ENCODE results near the gene DRD5. TPM values are rescaled to one million over a fixed set of nuclear protein-coding genes. Genes with fewer than 3 reads are reported as not detected.
"Not testable (repeated sequence)": the region's sequence is repeated elsewhere in the genome, so short reads cannot be mapped to it uniquely, and the experiment has no call there.

The DRD5 gene
- not detected for total RNA-seq

DNA sequence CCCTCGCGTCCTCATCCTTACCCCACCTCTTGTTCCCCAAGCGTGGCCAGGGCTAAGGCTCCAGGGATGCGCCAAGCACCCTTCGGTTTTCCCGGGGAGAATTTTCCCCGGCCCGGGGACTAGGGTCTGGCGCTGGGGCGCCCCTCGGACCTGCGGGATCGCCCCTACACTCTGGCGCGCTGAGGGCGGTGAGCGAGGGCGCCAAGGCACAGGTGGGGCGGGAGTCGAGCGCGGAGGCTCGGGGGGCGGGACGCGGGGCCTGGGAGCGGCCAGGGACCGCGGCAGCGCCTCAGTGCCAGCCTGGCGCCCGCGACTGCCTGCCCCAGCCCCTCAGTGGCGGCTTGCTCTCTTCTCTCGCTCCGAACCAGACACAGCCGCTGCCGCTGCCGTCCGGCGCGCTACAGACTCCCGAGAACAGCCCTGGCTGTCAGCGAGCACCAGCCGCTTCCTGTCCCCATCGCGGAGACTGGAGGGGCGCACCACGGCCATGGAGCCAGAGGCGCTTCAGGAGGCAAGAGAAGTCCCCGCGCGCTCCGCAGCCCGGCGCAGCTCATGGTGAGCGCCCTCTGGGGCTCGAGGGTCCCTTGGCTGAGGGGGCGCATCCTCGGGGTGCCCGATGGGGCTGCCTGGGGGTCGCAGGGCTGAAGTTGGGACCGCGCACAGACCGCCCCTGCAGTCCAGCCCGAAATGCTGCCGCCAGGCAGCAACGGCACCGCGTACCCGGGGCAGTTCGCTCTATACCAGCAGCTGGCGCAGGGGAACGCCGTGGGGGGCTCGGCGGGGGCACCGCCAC is at the start of gene DRD5:
Gene DRD5 (plus strand): TSS at position 292 of the 793 bp plus-strand sequence. CDS start 396 bp downstream, at position 688.
- no peaks in the 10 kb centered on the region for H3K9me3 Mint-ChIP-seq (ENCODE audit: low read depth)
- ATAC-seq, result no peak
- ChIA-PET POLR2A (no interaction called here), CTCF (no interaction called here)
- DNase-seq, result no peak
- H3K27me3 Mint-ChIP-seq, result peaks cover 41% of the 10 kb centered on the region
- no peaks in the 10 kb centered on the region for H3K4me1 Mint-ChIP-seq
- intact Hi-C loops (cut with DNase I, micrococcal nuclease), result no loop called here
- H3K27ac Mint-ChIP-seq, result no peak within 1 kb of the TSS
- no peaks in the 10 kb centered on the region for H3K36me3 Mint-ChIP-seq (ENCODE audit: low read depth)
- H3K4me3 Mint-ChIP-seq, result no peak within 1 kb of the TSS

- H3K4me3 Mint-ChIP-seq; H3K36me3 Mint-ChIP-seq (ENCODE audit: low read depth); H3K9me3 Mint-ChIP-seq (ENCODE audit: low read depth); H3K4me1 Mint-ChIP-seq; POLR2A ChIA-PET; DNase-seq; CTCF ChIA-PET; H3K27me3 Mint-ChIP-seq; H3K27ac Mint-ChIP-seq; ATAC-seq; intact Hi-C loops (cut with DNase I, micrococcal nuclease): not testable (repeated sequence)
These were observed 49.2 kb upstream of the DRD5 start for GRCh38 chr4:9732256-9732655.

GRCh38 chr4:9735515-9735914 is 45.9 kb upstream of the DRD5 start:
- Mint-ChIP-seq H3K9me3 (ENCODE audit: low read depth) (no peaks in the 10 kb centered on the region), H3K36me3 (ENCODE audit: low read depth) (no peaks in the 10 kb centered on the region), H3K27me3 (peaks cover 2% of the 10 kb centered on the region), H3K4me3 (no peak overlapping the region), H3K4me1 (no peaks in the 10 kb centered on the region), H3K27ac (no peak overlapping the region)
- ChIA-PET CTCF (no interaction called here), POLR2A (no interaction called here)
- intact Hi-C loops (cut with DNase I, micrococcal nuclease), result no loop called here
- DNase-seq (no peak), ATAC-seq (no peak)

DNA sequence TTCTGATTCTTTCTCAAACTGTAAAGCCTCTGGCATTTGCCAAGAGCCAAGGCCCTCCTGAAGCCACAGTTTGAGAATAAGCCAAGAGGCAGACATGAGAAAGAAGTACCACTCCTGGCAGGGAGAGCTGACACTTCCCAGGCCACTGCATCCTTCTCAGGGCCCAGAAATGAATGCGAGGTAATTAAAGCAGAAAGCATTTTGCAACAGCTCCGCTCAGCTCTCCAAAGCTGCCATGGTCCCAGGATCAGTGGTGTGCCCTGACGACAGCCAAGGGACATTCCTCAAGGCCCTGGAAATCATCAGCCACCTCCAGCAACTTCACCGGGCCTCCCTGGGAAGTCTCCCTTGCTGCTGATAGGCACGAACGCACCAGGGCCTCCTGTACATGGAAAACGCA is 44.2 kb upstream of the DRD5 start:
- H3K27ac Mint-ChIP-seq; H3K27me3 Mint-ChIP-seq; CTCF ChIA-PET; POLR2A ChIA-PET; ATAC-seq; H3K4me3 Mint-ChIP-seq; H3K4me1 Mint-ChIP-seq; intact Hi-C loops (cut with DNase I, micrococcal nuclease); DNase-seq; H3K36me3 Mint-ChIP-seq (ENCODE audit: low read depth); H3K9me3 Mint-ChIP-seq (ENCODE audit: low read depth): not testable (repeated sequence)

- H3K4me3 Mint-ChIP-seq; ATAC-seq; H3K27me3 Mint-ChIP-seq; H3K36me3 Mint-ChIP-seq (ENCODE audit: low read depth); H3K9me3 Mint-ChIP-seq (ENCODE audit: low read depth); POLR2A ChIA-PET; intact Hi-C loops (cut with DNase I, micrococcal nuclease); DNase-seq; H3K27ac Mint-ChIP-seq; H3K4me1 Mint-ChIP-seq; CTCF ChIA-PET: not testable (repeated sequence)
These were observed 37.6 kb upstream of the DRD5 start for GRCh38 chr4:9743789-9744188.

GRCh38 chr4:9745782-9746181 is 35.7 kb upstream of the DRD5 start:
- no peak overlapping the region for H3K27ac Mint-ChIP-seq
- no peaks in the 10 kb centered on the region for H3K36me3 Mint-ChIP-seq (ENCODE audit: low read depth)
- ChIA-PET CTCF (no interaction called here), POLR2A (no interaction called here)
- intact Hi-C loops (cut with DNase I, micrococcal nuclease), result no loop called here
- no peak for DNase-seq
- no peak overlapping the region for H3K4me3 Mint-ChIP-seq
- peaks cover 4% of the 10 kb centered on the region for H3K27me3 Mint-ChIP-seq
- H3K9me3 Mint-ChIP-seq (ENCODE audit: low read depth), result peaks cover 4% of the 10 kb centered on the region
- H3K4me1 Mint-ChIP-seq, result no peaks in the 10 kb centered on the region
- no peak for ATAC-seq

GRCh38 chr4:9758641-9759317 is 22.7 kb upstream of the DRD5 start:
- no peaks in the 10 kb centered on the region for H3K4me1 Mint-ChIP-seq
- H3K4me3 Mint-ChIP-seq, result no peak overlapping the region
- CTCF ChIA-PET, result no interaction called here
- DNase-seq (peak; percentile 20), ATAC-seq (peak; percentile 82)
- no peaks in the 10 kb centered on the region for H3K36me3 Mint-ChIP-seq (ENCODE audit: low read depth)
- intact Hi-C loops (cut with DNase I, micrococcal nuclease), result no loop called here
- H3K9me3 Mint-ChIP-seq (ENCODE audit: low read depth), result no peaks in the 10 kb centered on the region
- POLR2A ChIA-PET, result no interaction called here
- no peak overlapping the region for H3K27ac Mint-ChIP-seq
- peaks cover 3% of the 10 kb centered on the region for H3K27me3 Mint-ChIP-seq

DNA sequence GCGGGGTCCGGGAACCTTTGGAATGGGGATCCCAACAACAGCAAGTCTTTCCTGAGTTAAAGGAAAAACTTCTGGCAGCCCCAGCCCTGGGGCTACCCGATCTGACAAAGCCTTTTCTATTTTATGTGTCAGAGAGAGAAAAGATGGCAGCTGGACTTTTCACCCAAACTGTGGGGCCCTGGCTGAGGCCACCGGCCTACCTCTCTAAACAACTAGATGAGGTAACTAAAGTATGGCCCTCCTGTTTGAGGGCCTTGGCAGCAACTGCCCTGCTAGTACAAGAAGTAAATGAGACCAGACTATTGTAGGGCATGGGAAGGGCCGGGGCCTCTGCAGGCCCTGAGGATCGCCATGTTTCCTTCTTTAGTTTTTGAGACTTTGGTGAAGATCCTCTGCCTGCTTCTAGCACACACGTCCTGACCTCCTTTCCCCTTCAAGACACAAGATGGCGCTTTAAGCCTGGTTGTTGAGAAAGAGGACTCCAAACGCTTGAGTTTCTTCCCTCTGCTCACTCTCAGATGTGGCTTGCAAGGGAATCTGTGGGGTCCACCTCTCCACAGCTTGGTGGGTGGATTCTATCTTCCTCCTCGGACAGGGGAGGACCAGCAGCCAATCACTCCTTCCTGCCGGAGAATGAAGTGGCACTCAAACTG is 18.5 kb upstream of the DRD5 start:
- no peaks in the 10 kb centered on the region for H3K9me3 Mint-ChIP-seq (ENCODE audit: low read depth)
- H3K27me3 Mint-ChIP-seq, result peaks cover 11% of the 10 kb centered on the region
- ChIA-PET POLR2A (no interaction called here), CTCF (interaction anchor here (0.6 to 3.5 kb wide), 4 partner anchors 62 to 946 kb away, joined by 3 to 26 read pairs (median 3); no protein-coding TSS in a partner anchor)
- no peaks in the 10 kb centered on the region for H3K4me1 Mint-ChIP-seq
- intact Hi-C loops (cut with DNase I, micrococcal nuclease), result loop anchor here (1.0 to 10.0 kb wide), 6 partner anchors 61 to 784 kb away; no protein-coding TSS in a partner anchor
- no peak overlapping the region for H3K4me3 Mint-ChIP-seq
- H3K36me3 Mint-ChIP-seq (ENCODE audit: low read depth), result no peaks in the 10 kb centered on the region
- H3K27ac Mint-ChIP-seq, result no peak overlapping the region
- peak; percentile 57 for DNase-seq
- ATAC-seq, result peak; percentile 47

GRCh38 chr4:9764155-9764696 is 17.2 kb upstream of the DRD5 start:
- no peak overlapping the region for H3K27ac Mint-ChIP-seq
- intact Hi-C loops (cut with DNase I, micrococcal nuclease), result loop anchor here (5.0 to 10.0 kb wide), 4 partner anchors 62 to 783 kb away; no protein-coding TSS in a partner anchor
- H3K9me3 Mint-ChIP-seq (ENCODE audit: low read depth), result no peaks in the 10 kb centered on the region
- ChIA-PET CTCF (interaction anchor here (1.1 kb wide), 1 partner anchor 71 kb away, joined by 3 read pairs; no protein-coding TSS in a partner anchor), POLR2A (no interaction called here)
- H3K36me3 Mint-ChIP-seq (ENCODE audit: low read depth), result no peaks in the 10 kb centered on the region
- peaks cover 16% of the 10 kb centered on the region for H3K27me3 Mint-ChIP-seq
- DNase-seq (no peak), ATAC-seq (no peak)
- H3K4me3 Mint-ChIP-seq, result no peak overlapping the region
- no peaks in the 10 kb centered on the region for H3K4me1 Mint-ChIP-seq

GRCh38 chr4:9765091-9765490 is 16.3 kb upstream of the DRD5 start:
- CTCF ChIA-PET, result interaction anchor here (0.6 to 1.1 kb wide), 4 partner anchors 72 to 1789 kb away, joined by 3 read pairs; no protein-coding TSS in a partner anchor
- POLR2A ChIA-PET, result no interaction called here

DNA sequence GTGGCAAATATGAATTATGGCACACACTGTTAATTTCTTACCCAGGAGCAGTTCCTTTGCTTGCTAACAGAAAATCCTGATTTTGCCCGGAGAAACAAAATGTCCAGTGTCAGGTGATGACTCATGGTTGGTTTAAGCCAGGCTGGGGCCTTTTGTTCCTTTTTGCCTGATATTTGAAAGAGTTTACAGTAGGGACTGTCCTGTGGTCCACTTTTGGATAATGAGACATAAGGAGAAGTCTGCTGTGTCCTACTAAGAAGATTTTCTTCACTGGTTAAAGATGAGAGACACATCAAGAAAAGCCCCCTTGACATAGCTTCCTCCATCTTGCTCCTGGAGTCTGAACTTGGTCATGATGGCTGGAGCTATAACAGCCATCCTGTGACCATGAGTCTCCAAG is 12.1 kb upstream of the DRD5 start:
- intact Hi-C loops (cut with DNase I, micrococcal nuclease), result loop anchor here in 1 of 2 experiments (10.0 kb wide), 1 partner anchor 635 kb away; no protein-coding TSS in a partner anchor
- peaks cover 18% of the 10 kb centered on the region for H3K27me3 Mint-ChIP-seq

More at GRCh38 chr4:9765091-9765490, 16.3 kb upstream of the DRD5 start:
- H3K4me1 Mint-ChIP-seq, result no peaks in the 10 kb centered on the region
- DNase-seq (peak; percentile 46), ATAC-seq (no peak)
- no peaks in the 10 kb centered on the region for H3K36me3 Mint-ChIP-seq (ENCODE audit: low read depth)
- H3K4me3 Mint-ChIP-seq, result no peak overlapping the region
- H3K27ac Mint-ChIP-seq, result no peak overlapping the region
- H3K9me3 Mint-ChIP-seq (ENCODE audit: low read depth), result no peaks in the 10 kb centered on the region
- H3K27me3 Mint-ChIP-seq, result peaks cover 17% of the 10 kb centered on the region
- intact Hi-C loops (cut with DNase I, micrococcal nuclease), result loop anchor here in 1 of 2 experiments (10.0 kb wide), 1 partner anchor 640 kb away; no protein-coding TSS in a partner anchor

More for the DNA sequence above, 12.1 kb upstream of the DRD5 start:
- Mint-ChIP-seq H3K4me3 (no peak overlapping the region), H3K9me3 (ENCODE audit: low read depth) (no peaks in the 10 kb centered on the region), H3K36me3 (ENCODE audit: low read depth) (no peaks in the 10 kb centered on the region), H3K27ac (no peak overlapping the region), H3K4me1 (no peaks in the 10 kb centered on the region)
- no peak for ATAC-seq
- ChIA-PET POLR2A (no interaction called here), CTCF (no interaction called here)
- DNase-seq, result no peak
